Thyroid gland (tissue), 4 donors: ENCODE results near the gene INTS1.

Source experiments
- CTCF ChIP-seq, 6 experiments: fragments of 200-600 bp in 3 of 6; fragments of 450-650 bp in 3 of 6; sonication (generic) in 3 of 6; IDR thresholded peaks; one replicate each; pipeline ENCODE4 v1.5.1; 2016 to 2019; ENCODE audit warnings: antibody characterized with exemption in 6 of 6, mild to moderate bottlenecking in 2 of 6, inconsistent platforms in 1 of 6, moderate library complexity in 1 of 6
- POLR2A ChIP-seq, 2 donors: fragments of 450-650 bp; IDR thresholded peaks; one replicate each; pipeline ENCODE4 v1.6.1; 2017; ENCODE audit warnings: antibody characterized with exemption in 2 of 2, mild to moderate bottlenecking in 2 of 2, moderate library complexity in 1 of 2

- TF ChIP-seq CTCF (IDR thresholded peaks at IDR 0.05) (no peak), POLR2A (IDR thresholded peaks at IDR 0.05) (no peak)
Observed at GRCh38 chr7:1461646-1462375, 42.4 kb downstream of the INTS1 start.
